BJ (cell line): ENCODE data around the gene KCNH8. TPM values are rescaled to one million over a fixed set of nuclear protein-coding genes. Genes with fewer than 3 reads are reported as not detected.
"Not testable (repeated sequence)": the region's sequence is repeated elsewhere in the genome, so short reads cannot be mapped to it uniquely, and the experiment has no call there.

Experiments
- CTCF ChIA-PET: fragments of 350-600 bp; formaldehyde crosslinking; extraction: SDS; loops from one replicate; lab custom pipeline; 2021; ENCODE audit warnings: antibody characterized with exemption, inconsistent platforms; lab: Yijun Ruan, JAX
- POLR2A ChIA-PET: fragments of 300-600 bp; sonication (Branson Sonifier 250); formaldehyde crosslinking; extraction: SDS; loops from one replicate; lab custom pipeline; 2021; ENCODE audit warnings: antibody characterized with exemption; lab: Charles Lee
- DNase-seq: peaks from one replicate; pipeline ENCODE4 v3.0.0-alpha.2; 2011; ENCODE audit warnings: low read depth
- H3K27me3 ChIP-seq: 2 replicates; pipeline ENCODE4 v1.6.0; 2011; ENCODE audit warnings: low read length; ENCODE audit not compliant: control insufficient read depth, insufficient read depth
- H3K36me3 ChIP-seq: 2 replicates; pipeline ENCODE4 v1.5.1; 2011; ENCODE audit warnings: low read length; ENCODE audit not compliant: control insufficient read depth, insufficient read depth
- H3K4me3 ChIP-seq: 2 replicates; pipeline ENCODE4 v1.5.1; 2011; ENCODE audit warnings: low read depth, mild to moderate bottlenecking, control low read depth, low read length
- CTCF ChIP-seq: IDR thresholded peaks from 2 replicates; pipeline ENCODE4 v1.5.1; 2011; ENCODE audit warnings: low read depth, mild to moderate bottlenecking, control low read depth, inconsistent platforms, low read length, moderate library complexity; ENCODE audit not compliant: insufficient read depth
- polyA plus RNA-seq: library from polyadenylated mRNA; depleted of rRNA; stranded (reverse); fragments of >200 nt; gene quantifications from 2 replicates; pipeline ENCODE4 v1.2.3, GENCODE V29; 2011

The KCNH8 gene
- polyA plus RNA-seq, 1 experiment = 0.02 TPM

- ChIA-PET POLR2A (no interaction called here), CTCF (no interaction called here)
- no peaks in the 10 kb centered on the region for H3K36me3 ChIP-seq
- H3K4me3 ChIP-seq = no peak overlapping the region
- no peak for DNase-seq
- H3K27me3 ChIP-seq = no peaks in the 10 kb centered on the region
- TF ChIP-seq CTCF = no peak
Measured at GRCh38 chr3:19228167-19228566, 79.9 kb downstream of the KCNH8 start.

GRCh38 chr3:19229086-19229485 is 80.8 kb downstream of the KCNH8 start:
- Histone ChIP-seq H3K4me3 (no peak overlapping the region), H3K27me3 (no peaks in the 10 kb centered on the region), H3K36me3 (no peaks in the 10 kb centered on the region)
- CTCF ChIA-PET = no interaction called here
- no peak for TF ChIP-seq CTCF
- POLR2A ChIA-PET = no interaction called here
- no peak for DNase-seq

- DNase-seq, POLR2A ChIA-PET, CTCF ChIA-PET, H3K36me3 ChIP-seq, H3K27me3 ChIP-seq, H3K4me3 ChIP-seq: not testable (repeated sequence)
Measured at GRCh38 chr3:19229881-19230280, 81.6 kb downstream of the KCNH8 start.

GRCh38 chr3:19231792-19232461 is 83.6 kb downstream of the KCNH8 start:
- H3K36me3 ChIP-seq = no peaks in the 10 kb centered on the region
- H3K4me3 ChIP-seq = no peak overlapping the region
- DNase-seq = no peak
- CTCF ChIA-PET = no interaction called here
- no peaks in the 10 kb centered on the region for H3K27me3 ChIP-seq
- POLR2A ChIA-PET = no interaction called here
- TF ChIP-seq CTCF = no peak

- POLR2A ChIA-PET = no interaction called here
- H3K4me3 ChIP-seq = no peak overlapping the region
- CTCF ChIA-PET = interaction anchor here (1.2 kb wide), 1 partner anchor 9 kb away, joined by 3 read pairs; no protein-coding TSS in a partner anchor
- no peaks in the 10 kb centered on the region for H3K36me3 ChIP-seq
- DNase-seq = no peak
- H3K27me3 ChIP-seq = no peaks in the 10 kb centered on the region
- no peak for TF ChIP-seq CTCF
Measured at GRCh38 chr3:19232566-19232965, 84.3 kb downstream of the KCNH8 start.

- H3K4me3 ChIP-seq, H3K36me3 ChIP-seq, H3K27me3 ChIP-seq, CTCF ChIA-PET, POLR2A ChIA-PET, DNase-seq: not testable (repeated sequence)
Measured at GRCh38 chr3:19233882-19234784, 85.8 kb downstream of the KCNH8 start.
